Stimulated activated naive CD8-positive, alpha-beta T cell treated with anti-CD3 and anti-CD28 coated beads, Interleukin-15, Interleukin-2, amounts not matched to agents 100 U/mL and 50 U/mL, for 24 hours (primary cell): ENCODE measurements around the gene ZGPAT.
"Not testable (repeated sequence)": the region's sequence is repeated elsewhere in the genome, so short reads cannot be mapped to it uniquely, and the experiment has no call there.

Experiments
- ATAC-seq: fragments of 150-1000 bp; cut with Tn5 transposase; one replicate; pipeline ENCODE4 v1.10.0; 2021
- DNase-seq: peaks from one replicate; pipeline ENCODE4 v3.0.0; 2021

The ZGPAT gene

DNA sequence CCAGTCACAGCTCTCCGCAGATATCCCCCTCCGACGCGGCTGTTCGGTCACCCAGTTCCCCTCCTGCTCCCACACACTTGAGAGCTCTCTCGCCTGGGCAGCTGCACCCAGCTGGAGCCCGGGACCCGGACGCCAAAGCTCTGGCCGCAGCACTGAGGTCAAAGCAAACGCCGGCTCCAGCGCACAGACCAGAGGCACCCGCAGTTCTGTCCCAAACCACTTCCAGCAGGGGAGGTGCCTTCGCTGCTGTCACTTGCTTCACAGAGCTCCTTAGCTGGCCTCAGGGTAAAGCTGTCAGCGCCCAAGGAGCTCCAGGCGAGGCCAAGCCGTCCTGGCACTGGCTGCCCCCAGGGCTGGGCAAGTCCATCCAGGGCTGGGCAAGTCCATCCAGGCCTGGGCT, 59.6 kb downstream of the ZGPAT start:
- DNase-seq: no peak
- no peak for ATAC-seq

GRCh38 chr20:63767886-63768285, 60.0 kb downstream of the ZGPAT start:
- ATAC-seq (no peak), DNase-seq (no peak)

- DNase-seq: no peak
- ATAC-seq: no peak
Observed at GRCh38 chr20:63768591-63769515, 61.0 kb downstream of the ZGPAT start.

GRCh38 chr20:63769891-63770474, 62.1 kb downstream of the ZGPAT start:
- ATAC-seq (no peak), DNase-seq (no peak)

- DNase-seq (no peak), ATAC-seq (no peak)
Observed at GRCh38 chr20:63771046-63771707, 63.3 kb downstream of the ZGPAT start.

GRCh38 chr20:63772781-63773518, 65.1 kb downstream of the ZGPAT start:
- DNase-seq (no peak), ATAC-seq (no peak)

GRCh38 chr20:63773571-63774241, 65.9 kb downstream of the ZGPAT start:
- DNase-seq (no peak), ATAC-seq (no peak)

DNA sequence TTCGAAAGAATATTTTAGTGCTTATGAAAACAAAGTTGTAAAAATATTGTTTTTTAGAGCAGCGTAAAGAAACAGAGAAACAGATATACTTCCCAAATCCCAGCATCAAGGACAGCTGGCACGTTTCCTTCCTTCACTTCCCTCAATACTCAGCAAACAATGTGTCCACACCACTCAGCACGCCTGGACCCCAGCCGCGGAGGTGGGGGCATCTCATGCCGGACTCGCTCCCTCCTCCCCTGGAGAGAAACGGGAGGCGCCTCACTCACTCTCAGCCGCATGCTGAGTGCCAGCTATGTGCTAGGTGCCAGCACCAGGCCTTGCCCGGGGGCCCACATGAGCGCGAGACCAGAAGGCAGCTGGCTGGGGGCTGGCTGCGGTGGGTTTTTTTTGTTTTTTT, 66.5 kb downstream of the ZGPAT start:
- no peak for DNase-seq
- no peak for ATAC-seq

GRCh38 chr20:63775096-63775978, 67.5 kb downstream of the ZGPAT start:
- DNase-seq (peak; percentile 58), ATAC-seq (no peak)

DNA sequence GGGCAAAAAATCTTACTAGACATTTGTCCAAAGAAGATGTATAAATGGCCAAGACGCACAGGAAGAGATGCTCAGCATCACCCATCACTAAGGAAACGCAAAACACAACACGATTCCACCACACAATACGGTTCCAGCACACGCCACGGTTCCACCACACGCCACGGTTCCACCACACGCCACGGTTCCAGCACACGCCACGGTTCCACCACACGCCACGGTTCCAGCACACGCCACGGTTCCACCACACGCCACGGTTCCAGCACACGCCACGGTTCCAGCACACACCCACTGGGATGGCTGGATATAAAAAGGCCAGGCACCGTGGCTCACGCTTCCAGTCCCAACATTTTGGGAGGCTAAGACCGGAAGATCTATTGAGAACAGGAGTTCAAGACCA, 69.0 kb downstream of the ZGPAT start:
- DNase-seq, ATAC-seq: not testable (repeated sequence)

DNA sequence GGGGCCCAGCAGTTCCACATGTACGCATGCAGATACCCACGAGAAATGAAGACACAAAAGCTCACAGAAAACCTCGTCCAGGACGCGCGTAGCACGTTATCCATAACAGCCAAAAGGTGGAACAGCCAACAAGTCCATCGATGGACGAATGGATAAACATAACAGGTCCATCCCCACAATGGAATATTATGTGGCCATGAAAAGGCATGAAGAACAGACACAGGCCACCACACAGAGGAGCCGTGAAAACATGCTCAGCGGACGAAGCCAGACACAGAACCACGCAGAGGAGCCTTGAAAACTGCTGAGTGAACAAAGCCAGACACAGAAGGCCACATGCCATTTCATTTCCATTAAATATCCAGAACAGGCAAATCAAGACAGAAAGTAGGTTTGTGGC, 69.8 kb downstream of the ZGPAT start:
- DNase-seq (no peak), ATAC-seq (no peak)

DNA sequence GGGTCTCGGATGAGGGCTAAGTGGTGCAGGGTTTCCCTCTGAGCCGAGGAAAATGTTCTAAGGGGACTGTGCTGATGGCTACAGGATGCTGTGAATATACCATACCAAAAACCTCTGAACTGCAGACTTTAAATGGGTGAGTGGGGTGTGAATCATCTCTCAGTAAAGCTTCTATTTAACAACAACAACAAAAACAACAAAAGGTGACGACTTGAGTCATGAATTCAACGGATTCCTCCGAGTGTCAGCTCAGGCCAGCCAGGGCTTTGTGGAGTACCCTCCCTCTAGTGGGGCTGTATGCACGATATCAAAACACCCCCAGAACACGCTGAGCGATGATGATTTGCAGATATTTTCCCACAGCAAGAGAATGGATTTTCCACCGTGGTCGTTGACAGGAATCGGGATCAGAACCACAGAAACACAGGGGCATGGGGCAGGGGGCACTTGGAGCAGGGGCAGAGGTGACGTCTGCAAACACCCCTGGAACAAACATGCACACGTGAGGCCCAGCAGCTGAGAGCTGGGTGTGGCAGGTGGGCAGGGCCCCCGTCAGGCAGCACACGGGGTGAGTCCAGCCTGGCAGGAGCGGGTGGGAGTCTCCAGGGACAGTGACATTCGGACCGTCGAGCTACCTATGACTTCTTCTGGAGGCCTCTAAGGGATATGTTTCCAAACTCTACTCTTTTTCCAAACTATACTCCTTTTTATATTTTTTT, 70.4 kb downstream of the ZGPAT start:
- no peak for ATAC-seq
- DNase-seq: no peak

DNA sequence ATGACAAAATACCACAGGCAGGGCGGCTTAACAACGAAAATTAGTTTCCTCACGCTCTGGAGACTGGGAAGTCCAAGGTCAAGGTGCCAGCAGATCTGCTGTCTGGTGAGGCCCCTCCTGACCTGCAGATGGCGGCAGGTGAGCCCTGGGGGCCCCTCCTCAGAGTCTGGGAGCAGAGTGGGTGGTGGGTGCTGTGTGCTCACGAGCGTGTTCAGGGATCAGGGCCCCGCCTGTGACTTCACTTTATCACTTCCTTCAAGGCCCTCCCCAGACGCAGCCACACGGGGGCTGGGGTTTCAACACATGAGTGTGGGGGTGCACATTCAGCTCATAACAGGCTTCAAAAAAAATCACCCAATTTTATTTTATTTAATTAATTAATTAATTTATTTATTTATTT, 71.0 kb downstream of the ZGPAT start:
- ATAC-seq (no peak), DNase-seq (no peak)

DNA sequence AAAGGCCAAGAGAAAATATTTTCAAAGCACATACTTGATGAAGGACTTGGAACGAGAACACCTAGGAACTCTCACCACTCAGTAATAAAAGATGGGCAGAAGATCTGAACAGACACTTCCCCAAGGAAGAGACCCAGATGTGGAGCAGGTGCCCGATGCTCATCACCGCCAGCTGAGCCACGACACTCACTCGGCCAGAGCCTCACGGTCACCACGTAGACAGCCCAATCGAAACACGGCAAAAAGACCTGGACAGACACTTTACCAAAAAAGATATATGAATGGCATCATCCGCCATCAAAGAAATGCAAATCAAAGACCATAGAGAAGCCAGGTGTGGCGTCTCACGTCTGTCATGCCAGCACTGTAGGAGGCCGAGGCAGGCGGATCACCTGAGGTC, 73.3 kb downstream of the ZGPAT start:
- DNase-seq: no peak
- no peak for ATAC-seq

DNA sequence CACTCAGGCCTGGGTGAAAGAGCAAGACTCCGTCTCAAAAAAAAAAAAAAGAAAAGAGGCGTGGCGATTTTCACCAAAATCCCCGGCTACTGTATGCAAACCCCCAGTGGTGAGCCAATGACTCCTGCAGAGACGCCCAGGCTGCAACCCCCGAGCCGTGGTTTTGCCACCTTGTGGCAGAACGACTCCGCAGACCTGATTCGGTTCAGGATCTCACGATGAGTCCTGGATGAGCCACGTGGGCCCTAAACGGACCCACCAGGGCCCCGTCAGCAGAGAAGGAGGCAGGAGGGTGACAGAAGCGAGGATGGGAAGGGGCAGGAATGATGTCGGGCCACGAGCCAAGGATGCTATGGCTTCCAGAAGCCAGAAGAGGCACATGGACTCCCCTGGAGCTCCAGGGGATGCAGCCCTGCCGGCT, 74.2 kb downstream of the ZGPAT start:
- ATAC-seq (peak; percentile 90), DNase-seq (peak; percentile 37)

GRCh38 chr20:63782521-63782971, 74.7 kb downstream of the ZGPAT start:
- no peak for DNase-seq
- no peak for ATAC-seq

GRCh38 chr20:63783970-63784369, 76.1 kb downstream of the ZGPAT start:
- ATAC-seq (no peak), DNase-seq (no peak)

GRCh38 chr20:63785691-63786131, 77.9 kb downstream of the ZGPAT start:
- no peak for ATAC-seq

More at GRCh38 chr20:63785691-63786131, 77.9 kb downstream of the ZGPAT start:
- no peak for DNase-seq
